Pulmonary artery endothelial cell (primary cell): Measurements from ENCODE around the gene FLRT2. TPM values are rescaled to one million over a fixed set of nuclear protein-coding genes. Genes with fewer than 3 reads are reported as not detected.
A peak's percentile ranks its signal among the peaks of the same experiment; 100 is the strongest.

Experiments
- DNase-seq: peaks from one replicate; pipeline ENCODE4 v3.0.0-alpha.2; 2011; ENCODE audit warnings: low read depth, low spot score
- total RNA-seq: library from RNA; depleted of rRNA; stranded (reverse); fragments of >200 nt; gene quantifications from 2 replicates; pipeline ENCODE4 v1.2.3, GENCODE V29; 2014

Gene FLRT2, protein sequence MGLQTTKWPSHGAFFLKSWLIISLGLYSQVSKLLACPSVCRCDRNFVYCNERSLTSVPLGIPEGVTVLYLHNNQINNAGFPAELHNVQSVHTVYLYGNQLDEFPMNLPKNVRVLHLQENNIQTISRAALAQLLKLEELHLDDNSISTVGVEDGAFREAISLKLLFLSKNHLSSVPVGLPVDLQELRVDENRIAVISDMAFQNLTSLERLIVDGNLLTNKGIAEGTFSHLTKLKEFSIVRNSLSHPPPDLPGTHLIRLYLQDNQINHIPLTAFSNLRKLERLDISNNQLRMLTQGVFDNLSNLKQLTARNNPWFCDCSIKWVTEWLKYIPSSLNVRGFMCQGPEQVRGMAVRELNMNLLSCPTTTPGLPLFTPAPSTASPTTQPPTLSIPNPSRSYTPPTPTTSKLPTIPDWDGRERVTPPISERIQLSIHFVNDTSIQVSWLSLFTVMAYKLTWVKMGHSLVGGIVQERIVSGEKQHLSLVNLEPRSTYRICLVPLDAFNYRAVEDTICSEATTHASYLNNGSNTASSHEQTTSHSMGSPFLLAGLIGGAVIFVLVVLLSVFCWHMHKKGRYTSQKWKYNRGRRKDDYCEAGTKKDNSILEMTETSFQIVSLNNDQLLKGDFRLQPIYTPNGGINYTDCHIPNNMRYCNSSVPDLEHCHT
- 20.8 and 55.9 TPM in 2 replicates for total RNA-seq

DNA sequence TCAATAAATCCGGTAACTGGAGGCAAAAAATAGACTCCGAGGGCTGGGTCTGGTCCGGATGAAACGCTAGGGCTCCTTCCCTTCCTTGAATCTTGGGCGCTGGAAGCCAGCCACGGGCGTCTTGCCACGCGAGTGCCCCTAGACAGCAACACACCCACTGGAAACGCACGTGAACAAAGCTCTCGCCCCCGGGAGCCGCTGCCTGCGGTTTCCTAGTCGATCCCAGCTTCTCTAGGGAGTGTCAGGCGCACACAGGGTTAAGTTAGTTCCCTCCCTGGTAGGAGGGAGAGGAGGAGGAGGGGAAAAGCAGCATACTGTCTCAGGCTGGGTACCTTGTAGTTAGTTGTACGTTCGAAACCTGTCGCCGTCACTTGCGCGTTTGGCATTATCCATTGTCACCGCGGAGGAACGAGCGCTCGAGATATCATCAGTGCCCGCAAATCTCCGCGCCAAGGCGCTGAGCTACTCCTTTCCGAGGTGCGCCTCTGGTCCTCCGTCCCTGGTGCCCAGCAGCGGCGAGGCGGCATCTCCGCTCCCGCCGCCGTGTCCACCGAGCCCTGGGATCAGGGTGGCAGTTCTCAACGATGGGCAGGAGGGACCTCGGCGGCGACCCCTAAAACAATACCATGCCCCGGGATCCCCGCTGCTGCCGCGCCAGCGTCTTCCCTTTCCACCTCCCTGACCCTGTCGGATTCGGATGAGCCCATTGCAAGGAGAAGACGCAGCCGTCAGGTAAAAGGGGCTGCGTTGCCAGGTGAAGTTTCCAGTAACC lies at the start of gene FLRT2:
Gene FLRT2, plus strand, starts transcription at position 342 of the 772 bp plus-strand sequence. CDS start 91,371 bp downstream, outside the sequence.
- peak; percentile 85 for DNase-seq

DNA sequence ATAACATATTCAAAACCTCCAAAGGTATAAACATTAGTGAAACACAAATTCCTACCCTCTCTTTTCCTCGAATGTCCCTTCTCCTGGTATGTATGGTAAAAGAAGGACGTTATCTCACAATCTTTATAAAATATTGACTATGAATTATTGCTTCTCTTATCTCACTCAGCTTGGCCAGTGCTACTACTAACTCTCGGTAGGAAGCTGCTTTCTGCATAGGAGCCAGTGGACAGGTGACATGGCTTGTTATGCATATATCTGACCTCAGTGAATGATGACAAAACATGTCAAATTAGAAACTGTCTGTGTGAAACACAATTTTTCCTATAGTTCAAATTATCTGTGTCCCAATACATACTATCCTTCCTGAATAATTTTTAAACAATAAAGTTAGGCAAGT lies 48.5 kb upstream of the FLRT2 start:
- DNase-seq = no peak

DNA sequence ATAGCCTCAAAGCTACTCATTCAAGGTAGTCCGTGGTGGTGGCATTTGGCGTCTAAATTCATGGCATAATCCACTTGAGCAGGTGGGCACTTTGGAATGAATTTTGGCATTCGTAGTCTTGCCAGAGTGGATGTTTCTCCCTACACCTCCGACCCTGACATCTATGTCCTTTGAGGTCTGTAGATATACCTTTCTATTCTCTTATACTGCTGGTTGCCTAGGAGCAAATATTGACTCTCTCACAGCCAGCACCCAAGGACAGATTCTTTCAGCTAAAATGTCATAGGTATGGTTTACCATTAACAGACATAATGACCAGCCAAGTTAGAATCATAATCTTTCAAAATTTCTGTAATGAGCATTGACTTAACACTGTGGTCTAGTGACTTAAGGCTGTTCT lies 47.4 kb upstream of the FLRT2 start:
- DNase-seq = no peak

DNA sequence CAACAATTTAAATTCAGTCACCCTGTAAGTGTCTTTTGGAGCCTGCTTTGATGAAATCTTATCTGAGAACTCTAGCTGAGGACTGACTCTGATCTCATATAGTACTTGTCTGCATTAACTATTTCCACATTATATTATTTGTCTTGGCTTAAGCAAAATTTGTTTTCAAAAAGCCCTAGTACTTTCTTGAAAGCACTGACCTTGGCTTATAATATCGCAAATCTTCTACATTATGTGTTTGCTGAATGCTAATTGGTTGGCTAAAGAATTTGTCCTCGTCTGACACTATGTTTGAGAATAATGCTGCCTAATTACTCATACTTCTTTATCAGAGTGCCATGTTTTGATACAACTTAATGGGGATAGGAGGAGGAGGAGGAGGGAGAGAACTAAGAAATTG lies 46.9 kb upstream of the FLRT2 start:
- DNase-seq = no peak

DNA sequence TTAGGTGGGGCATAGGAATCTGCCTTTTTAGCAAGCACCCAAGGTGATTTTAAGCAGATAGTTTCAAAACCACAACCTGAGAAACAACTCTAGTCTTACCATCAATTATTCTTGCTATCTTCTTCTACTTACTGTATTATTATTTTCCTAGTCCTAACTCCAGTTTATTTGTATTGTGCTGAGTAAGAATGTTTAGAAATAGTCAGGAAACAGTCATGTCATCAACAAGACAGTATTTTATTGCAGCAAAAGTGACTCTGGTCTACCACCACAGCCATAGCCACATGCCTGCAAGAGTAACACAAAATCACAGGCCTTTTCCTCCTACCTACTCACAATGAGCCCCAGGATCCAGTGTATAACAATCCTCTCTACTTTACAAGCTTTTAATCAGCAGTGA lies 46.3 kb upstream of the FLRT2 start:
- no peak for DNase-seq

DNA sequence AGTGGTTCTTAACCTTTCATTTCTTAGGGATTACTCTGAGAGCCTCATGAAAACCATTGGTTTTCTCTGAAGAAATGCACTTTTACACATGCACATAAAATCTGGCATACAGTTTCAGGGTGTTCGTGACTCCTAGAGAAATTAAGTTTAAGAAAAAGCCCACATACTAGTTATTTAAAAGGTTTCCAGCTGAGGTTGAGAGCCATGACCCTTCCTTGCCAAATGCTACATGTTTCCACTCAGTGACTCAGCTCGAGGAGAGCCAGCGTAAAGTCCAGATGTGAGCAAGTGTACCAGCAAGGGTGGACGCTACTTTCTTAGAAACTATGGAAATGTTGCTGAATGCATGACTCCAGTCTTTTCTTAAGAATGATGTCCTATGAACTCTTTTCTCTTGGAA lies 42.7 kb upstream of the FLRT2 start:
- DNase-seq = no peak

DNA sequence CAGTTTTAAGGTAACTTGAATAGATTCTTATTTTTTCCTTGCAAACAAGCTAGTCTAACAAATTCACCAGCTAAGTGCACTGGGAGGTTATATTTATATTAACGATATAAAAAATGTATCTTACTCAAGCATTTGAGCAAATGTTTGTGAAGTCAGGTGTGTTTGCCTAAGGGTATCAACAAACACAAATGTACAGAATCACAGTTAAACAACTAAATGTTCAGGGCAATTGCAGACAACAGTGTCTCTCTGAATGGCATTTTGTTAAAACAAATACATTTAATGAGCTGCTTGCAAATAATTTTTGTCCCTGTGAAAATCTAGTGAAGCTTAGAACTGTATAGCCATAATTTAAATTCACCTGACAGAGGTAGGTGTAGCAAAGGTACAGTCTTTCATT lies 28.2 kb upstream of the FLRT2 start:
- DNase-seq = no peak

DNA sequence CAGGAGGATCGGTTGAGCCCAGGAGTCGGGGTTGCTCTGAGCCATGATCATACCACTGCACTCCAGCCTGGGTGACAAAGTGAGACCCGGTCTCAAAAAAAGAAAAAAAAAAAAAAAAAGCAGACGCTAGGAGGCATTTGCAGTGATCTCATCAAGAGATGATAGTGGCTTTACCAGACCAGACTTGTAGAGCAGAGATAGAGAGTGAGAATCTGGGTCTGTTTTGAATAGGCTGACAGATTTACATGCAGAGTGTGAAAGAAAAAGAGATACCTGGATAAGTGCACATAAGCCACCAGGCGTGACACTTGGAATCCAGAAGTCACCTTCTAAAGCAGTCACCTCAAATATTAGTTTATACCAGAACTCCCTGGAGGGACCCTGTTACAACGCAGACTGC lies 21.1 kb upstream of the FLRT2 start:
- no peak for DNase-seq

DNA sequence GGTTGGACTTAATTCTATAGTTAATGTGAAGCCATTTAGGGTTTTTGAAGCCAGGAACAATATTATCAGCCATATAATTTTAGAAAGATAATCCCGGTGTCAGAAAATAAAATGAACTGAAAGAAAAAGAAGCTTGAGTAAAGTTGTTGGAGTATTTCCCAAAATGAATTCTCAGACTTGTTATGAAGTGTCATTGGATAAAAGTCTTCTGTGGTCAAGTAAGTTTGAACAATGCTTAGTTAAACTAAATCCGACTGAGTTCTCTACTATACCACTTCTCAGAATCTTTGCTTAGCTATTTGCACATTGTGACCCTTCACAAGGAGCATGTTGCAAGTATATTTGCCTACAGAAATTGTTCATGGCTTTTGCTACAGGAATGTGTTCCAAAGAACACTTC lies 17.5 kb upstream of the FLRT2 start:
- DNase-seq = no peak

DNA sequence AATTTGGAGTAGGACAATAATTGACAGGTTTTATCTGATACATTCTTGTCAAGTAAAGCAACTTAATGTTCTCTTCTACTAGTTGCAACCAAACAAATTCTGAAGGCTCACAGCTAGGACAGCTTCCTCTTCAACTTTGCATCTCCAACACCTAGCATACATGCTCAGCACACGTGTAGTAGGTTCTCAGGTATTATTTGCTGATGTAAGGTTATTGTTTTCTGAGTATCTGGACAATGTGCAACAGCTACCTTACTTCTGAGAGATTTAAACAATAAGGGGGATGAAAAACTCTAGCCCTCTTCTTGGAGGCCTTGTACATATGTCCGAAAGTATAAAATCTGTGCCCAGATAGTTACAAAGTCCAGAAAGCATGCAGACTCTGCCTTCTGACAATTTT lies 15.5 kb upstream of the FLRT2 start:
- DNase-seq = no peak

DNA sequence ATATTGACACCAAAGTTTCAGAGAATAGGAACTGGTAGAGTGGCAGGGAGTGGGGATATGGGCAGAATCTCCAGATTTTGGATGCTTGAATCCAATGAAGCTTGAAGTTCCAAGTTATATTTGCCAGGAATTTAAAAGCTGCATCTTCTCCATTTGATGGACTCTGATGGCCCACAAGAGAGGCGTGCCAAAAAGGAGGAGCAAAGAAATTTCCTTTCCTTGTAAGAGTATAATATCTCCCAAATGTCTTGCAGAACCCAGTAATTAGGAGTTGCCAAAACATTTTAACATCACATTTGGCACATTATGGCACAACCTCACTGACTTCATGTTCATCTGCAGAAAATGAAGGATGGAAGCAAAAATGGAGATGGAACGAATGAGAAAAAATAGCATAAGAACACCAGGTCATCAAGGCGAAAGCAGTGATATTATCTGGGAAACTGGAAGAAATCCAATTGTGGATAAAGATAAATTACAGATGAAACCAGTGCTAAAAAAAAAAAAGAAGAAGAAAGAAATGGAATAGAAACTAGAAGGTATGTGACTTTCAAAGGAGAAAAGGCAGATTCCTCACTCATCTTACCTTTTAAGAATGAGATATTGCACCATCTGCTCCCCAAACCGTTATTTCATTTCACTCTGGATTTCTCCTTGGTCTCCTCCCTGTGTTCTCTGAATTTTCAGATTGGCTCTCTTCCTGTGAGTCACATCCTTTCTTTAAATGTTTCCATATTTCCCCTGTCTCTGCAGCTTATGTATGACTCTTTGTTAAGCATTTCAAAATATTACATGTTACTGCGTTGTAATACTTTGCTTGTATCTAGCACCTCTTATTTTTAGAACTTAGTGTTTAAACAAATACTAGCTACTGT lies 13.5 kb upstream of the FLRT2 start:
- peak; percentile 43 for DNase-seq

DNA sequence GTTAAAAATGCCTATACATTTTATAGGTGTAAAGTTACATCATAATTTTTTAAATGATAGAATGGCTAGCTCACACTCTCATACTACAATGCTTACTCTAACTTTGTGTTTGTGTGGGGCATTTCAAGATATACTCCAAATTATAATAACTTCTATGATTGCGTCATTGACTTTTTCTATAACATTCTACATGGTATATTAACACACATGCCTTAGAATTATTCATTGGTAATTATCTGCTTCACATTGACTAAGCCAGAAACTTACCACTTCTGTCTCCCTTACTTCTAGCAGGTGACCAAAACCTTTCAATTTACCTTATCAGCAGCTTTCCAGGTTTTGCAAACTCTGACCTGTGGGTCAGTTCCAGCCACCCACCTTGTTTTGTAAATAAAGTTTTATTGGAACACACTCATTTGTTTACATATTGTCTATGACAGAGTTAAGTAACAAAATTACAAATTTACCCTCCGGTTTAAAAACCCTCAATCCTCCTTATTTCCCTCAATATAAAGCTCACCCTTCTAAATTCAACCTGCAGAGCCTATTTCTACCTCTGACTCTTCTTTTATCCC lies 12.7 kb upstream of the FLRT2 start:
- no peak for DNase-seq

DNA sequence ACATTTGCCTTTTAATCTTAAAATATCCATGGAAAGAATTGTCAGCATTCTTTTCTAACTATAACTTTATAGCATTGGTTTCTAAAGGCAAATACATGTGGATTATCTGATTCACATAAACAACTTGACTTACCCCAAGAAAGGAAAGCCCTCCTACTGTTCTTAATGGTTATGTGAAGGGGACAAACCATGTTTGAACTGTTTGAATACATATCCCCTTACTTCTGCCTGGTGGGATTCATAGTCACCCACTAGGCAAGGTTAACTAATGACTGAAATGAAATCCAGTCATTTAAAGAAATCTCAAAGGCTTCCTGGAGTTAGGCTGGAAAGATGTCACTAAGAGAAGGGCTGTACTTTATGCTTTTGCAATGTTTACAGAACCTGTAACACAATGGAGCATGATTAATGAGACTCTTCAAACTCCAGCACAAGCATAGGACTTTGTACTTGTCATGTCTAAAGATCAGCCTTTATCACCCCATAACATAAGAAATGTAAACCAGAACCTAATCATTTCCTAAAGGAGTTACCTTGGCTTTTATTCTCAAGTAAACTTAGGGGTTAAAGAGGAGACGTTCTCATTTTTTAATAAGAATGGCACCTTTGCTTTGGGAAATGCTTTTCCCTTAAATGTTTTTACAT lies 10.2 kb upstream of the FLRT2 start:
- no peak for DNase-seq

DNA sequence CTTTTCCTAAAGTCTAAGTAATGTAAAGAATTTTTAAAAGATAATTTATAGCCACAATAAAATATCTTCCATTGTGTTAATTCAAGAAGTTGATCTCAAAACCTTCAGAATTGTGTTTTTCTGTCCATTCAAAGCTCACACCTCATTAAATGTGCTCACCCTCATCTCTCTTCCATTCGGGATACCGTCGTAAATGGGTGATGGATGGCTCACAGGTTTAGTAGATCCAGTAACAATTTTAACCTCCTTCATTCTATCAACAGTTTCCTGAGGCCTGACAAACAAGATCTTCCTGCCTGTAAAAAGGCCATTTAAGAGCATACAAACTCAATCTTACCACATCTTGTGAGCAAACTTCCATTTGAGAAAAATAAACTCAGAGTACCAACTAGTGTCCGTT lies 9.4 kb upstream of the FLRT2 start:
- no peak for DNase-seq

DNA sequence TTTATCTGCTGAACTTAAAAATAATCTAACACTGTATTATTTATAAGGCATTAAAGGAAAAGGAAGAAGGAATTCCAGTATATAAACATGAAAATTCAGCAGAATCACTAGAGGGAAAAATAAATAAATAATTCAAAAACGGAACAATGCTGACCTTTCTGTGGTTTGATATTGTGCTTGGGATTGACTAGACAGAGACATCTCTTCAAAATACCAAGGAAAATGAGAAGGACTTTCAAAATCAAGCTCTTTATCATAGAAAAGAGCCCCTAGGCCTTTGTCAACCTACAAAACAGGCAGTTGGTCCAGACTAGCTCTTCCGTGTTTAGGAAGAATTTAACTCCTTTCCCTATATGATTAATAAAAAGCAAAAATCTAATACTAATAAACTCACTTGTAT lies 6.3 kb upstream of the FLRT2 start:
- DNase-seq = no peak

DNA sequence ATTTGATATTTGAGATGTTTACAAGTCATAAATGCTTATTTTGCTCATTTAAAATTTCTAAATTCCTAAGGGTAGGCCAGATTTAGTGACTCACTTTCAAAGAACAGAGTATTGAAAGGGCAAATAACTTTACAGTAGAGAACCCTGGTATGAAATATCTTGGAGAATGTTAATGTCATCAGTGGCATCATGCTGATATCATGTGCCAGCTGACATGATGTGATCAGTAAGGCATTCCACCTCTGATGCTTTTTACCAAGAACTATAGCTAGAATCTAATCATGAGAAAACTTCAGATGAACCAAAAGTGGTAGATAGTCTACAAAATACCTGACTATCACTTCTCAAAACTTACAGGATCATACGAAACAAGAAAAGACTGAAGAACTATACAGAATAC lies 2.9 kb upstream of the FLRT2 start:
- no peak for DNase-seq

DNA sequence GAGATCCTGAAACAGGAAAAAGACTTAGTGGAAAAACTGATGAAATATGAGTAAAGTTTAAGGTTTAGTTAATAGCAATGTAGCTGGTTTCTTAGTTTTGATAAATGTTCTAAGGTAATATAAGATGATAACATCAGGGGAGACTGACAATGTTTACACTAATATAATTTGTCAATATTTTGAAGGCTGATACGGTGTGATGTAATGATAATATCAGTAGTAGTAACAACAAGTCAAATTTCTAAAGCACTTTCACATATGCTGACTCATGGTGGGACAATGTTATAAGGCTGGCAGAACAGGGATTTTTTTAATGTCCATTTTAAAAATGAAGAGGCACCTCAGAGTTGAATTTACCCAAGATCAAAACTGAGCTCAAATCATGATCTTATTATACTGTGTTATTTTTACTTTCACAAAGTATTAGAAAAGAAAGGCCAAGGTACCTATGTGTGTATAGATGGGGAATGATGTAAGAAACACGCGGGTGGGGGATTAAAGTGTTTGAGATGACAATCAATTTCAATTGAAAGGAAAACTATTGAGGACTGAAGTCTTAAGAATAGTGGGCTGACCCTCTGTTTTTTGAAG lies 2.4 kb upstream of the FLRT2 start:
- DNase-seq = no peak

DNA sequence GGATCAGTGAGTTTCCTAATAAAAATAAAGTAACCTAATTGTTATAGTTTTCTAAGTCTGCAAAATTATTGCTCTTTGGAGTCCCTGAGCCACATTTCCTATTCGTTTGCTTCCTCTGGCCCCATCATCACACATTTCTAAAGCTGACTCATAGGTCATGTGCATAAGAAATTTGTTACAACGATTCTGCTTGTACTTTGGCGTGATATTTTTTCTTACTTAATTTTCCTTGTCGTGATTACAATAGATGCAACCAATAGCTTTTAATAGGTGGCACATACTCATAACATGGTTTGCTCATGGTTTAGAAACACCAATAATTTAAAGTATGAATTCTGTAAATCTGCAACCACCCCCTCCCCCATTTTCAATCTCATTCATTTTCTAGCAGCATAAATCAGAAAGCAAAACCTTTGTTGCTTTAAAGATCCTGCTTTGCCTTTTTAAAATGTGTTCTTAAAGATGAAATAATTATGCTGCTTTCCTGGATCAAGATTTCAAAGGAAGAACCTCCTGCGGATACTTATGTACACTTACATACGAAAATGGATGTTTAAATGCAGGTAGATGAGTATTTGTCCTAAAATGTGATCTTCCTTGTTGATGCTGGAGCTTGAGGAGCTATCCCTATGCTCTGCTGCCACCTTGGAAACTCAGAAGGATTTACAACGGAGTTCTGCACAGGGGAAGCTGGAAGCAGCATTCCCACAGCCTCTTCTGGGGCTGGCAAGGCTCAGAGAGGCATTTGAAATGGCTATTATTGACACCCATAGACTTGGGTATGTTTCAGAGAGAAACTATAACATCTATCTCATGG lies 1.7 kb upstream of the FLRT2 start:
- DNase-seq = peak; percentile 92
